SIG-M5 (cell line): ENCODE results near the gene KIAA0930.
A peak's percentile ranks its signal among the peaks of the same experiment; 100 is the strongest.

Source experiments
- DNase-seq: peaks from one replicate; lab custom pipeline; 2025; lab: John Stamatoyannopoulos, UW

The KIAA0930 gene

GRCh38 chr22:45216133-45217003 is 24.3 kb downstream of the KIAA0930 start:
- no peak for DNase-seq

DNA sequence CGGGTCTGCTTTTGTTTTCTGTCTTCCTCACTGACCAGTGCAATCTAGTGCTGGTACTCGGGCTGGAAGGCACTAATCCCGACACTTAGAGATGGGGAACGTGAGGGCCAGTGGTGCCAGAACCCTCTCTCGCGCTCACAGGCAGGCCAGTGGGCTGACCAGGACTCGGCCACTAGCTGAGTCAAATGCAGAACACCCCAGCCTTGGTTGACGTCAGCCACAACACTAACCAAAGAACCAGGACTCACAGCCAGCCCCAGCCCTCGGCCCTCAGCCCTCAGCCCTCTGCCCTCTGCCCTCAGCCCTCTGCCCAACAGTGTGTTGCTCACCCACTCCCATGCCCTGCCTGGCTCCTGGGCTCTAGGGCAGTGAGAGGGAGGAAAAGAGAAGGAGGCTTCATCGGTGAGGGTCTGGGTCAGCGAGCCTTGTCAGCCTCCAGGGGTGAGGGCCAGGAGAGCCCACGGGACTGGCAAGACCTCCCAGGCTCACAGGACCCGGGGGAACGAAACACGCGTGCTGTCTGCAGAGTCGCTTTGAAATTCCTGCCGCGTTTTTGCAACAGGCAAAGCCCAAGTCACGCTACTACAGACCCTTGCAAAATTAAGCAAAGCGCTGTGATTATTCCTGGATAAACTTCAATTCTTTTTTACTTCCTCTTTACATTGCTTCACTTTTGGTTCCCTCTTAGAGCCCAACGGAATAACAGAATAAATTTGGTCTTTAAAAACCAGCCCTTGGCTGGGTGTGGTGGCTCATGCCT is 27.5 kb downstream of the KIAA0930 start:
- DNase-seq = peak; percentile 45

DNA sequence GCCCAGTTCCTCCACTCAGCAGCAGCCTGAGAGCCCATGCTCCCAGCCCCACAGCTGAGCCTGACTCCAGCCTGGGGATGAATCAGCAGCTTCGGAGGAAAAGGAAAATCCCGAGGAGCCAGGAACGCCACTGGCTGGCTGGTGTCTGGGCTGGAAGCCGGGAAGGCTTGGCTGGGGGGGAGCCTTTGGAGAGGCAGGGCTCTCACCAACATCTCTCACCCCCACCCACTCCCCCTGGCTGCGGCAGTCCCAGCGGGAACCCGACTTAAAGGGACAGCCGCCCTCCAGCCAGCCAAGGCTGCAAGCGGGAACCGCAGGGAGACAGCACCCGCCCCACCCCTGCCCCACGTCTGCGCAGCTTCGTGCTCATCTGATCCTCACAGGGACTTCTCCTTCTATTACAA is 28.4 kb downstream of the KIAA0930 start:
- no peak for DNase-seq

DNA sequence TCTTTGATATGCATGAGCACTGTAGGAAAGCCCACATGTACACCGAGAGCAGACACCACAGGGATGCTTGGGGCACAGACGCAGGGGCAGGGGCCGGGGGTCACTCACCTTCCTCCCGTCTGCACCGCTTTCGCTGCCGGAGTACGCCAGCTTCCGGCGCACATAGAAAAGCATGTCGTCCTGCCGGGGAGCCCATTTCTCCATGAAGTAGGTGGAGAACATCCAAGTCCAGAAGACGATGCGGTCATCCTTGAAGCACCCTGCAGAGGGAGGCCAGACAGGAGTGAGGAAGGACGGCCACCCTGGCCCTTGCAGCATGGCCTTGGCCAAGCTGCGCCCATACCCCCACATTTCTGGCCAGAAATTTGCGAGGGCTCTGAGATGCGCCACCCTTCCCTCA is 28.8 kb downstream of the KIAA0930 start:
- no peak for DNase-seq

DNA sequence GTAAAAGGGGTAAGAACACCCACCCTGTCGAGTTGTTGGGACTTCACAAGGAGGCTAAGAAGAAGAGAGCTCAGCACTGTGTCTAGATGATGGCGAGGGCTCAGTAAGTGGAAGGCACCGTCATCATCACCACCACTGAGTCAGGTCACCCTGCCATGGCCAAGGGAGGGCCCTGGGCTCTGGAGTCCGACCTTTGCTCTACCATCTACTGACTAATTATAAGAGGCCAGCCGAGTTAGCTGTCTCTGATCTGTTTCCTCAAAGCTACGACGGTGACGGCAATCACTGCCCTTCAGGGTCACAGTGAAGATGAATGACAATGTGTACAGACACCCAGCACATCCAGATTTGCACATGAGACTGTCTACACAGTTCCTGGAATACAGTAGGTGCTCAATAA is 29.3 kb downstream of the KIAA0930 start:
- no peak for DNase-seq

DNA sequence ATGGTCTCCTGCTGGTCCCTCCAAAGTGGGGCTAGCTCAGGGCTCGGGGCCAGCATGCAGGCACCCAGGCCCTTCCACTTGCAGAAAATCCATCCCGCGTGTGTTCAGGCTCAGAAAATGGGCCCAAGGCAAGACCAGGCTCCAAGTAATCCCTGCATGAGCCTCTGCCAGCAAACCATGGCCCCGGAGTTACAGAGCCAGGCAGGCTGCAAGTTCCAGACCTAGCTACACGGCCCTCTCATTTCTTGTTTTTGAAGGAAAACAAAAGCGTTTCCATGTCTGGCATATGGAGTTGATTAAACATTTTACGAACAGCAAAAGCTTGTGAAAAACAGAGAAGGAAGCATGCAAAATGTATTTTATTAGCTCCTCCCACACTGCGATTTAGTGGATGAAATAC is 29.7 kb downstream of the KIAA0930 start:
- no peak for DNase-seq

GRCh38 chr22:45210577-45210976 is 30.1 kb downstream of the KIAA0930 start:
- DNase-seq = no peak

- no peak for DNase-seq
Measured at GRCh38 chr22:45210174-45210573, 30.5 kb downstream of the KIAA0930 start.

- no peak for DNase-seq
Measured at GRCh38 chr22:45208993-45209838, 31.5 kb downstream of the KIAA0930 start.

DNA sequence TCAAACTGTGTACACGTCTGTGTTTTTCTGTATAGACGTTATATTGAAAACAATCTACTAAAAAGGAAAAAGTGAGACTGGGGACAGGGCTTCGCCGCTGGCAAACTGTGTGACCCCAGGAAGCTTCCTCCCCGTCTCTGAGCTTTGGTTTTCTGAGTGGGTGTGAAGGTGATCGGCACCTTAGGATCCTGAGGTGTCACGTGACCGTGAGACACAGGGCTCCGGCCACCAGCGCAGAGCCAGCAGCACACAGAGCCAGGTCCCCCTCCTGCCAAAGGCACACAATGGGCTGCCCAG is 32.0 kb downstream of the KIAA0930 start:
- no peak for DNase-seq

GRCh38 chr22:45207981-45208664 is 32.6 kb downstream of the KIAA0930 start:
- DNase-seq = no peak

DNA sequence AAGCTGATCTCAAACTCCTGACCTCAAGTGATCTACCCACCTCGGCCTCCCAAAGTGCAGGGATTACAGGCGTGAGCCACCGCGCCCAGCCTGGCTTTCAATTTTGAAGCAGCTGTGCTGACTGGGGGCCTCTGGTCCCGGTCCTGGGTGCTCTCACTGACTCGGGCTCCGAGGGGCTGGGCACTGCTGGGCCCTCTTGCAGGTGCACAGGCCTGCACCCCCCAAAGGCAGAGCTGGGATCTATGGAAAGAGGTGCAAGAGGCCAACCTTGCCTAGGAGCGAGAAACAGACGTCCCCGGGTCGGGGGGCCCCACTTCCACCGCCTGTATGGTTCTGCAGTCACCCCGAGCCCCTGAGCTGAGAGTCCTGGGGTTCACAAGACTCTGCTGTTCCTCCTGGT is 33.2 kb downstream of the KIAA0930 start:
- no peak for DNase-seq

GRCh38 chr22:45206233-45206632 is 34.5 kb downstream of the KIAA0930 start:
- DNase-seq = no peak

- no peak for DNase-seq
Measured at GRCh38 chr22:45205276-45205925, 35.3 kb downstream of the KIAA0930 start.

DNA sequence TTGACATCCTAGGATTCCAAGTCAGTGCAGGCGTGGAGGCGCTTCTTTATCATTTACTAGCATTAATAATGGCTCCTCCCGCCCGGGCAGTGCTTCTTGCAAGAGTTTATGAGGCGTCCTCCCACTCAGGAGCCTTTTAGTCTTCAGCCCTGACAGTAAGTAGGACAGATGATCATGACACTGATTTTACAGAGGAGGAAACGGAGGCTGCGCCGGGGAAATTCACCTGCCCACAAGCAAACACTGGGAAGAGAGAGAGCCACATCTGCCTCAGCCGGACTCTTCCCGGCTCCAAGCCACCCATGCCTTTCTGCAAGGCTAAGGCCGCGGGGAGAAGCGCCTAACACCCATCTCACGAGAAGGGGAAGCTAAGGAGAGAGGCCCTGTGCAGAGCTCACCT is 35.9 kb downstream of the KIAA0930 start:
- no peak for DNase-seq

- DNase-seq = no peak
Measured at GRCh38 chr22:45204241-45204640, 36.5 kb downstream of the KIAA0930 start.

- DNase-seq = no peak
Measured at GRCh38 chr22:45203150-45203951, 37.3 kb downstream of the KIAA0930 start.

DNA sequence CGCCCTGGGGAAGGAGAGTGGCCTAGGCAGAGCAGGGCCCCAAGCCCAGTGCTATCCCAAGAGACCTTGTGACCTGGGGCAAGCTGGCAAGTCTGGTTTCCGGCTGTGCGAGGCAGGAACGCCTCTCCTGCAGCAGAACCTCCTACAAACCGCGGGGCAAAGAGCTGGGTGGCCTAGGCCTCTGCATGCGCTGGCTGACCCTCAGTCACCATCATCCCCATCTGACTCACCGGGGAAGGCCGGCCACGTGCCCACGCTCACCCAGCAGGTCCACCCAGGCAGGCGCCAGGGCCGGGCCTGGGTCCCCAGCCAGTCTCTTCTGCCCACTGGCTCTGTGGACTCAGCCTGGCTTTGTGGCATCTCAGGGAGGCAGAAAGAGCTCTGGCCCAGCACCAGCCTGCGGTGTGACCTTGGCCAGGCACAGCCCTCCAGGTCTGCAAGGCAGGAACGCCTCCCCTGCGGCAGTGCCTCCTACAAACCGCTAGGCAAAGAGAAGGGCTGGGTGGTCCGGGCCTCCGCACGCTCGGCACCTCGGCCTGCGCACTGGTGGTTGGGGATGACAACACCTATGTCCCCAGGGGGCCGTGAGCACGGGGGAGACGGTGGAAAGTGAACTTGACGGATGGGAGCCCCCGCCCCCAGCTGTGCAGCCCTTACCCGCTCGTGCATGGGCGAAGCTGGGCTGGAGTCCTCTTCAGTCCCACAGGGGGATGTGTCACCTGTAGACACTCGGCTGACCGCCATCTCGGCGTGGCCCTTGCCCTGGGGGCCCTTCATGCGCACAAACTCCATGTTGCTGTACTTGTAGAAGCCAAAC is 38.2 kb downstream of the KIAA0930 start:
- no peak for DNase-seq

GRCh38 chr22:45201678-45202332 is 38.9 kb downstream of the KIAA0930 start:
- DNase-seq = no peak
